22Rv1 (cell line): ENCODE measurements around the gene ETFBKMT.

Experiments used
- ZFX ChIP-seq: fragments of 450-650 bp; IDR thresholded peaks from 2 replicates; pipeline ENCODE4 v1.6.1; 2017; ENCODE audit warnings: antibody characterized with exemption, borderline replicate concordance
- TF ChIP-seq, protein P1 (sequence below): fragments of 450-650 bp; IDR thresholded peaks from 2 replicates; pipeline ENCODE4 v1.5.1; 2017; ENCODE audit warnings: mild to moderate bottlenecking

DNA sequence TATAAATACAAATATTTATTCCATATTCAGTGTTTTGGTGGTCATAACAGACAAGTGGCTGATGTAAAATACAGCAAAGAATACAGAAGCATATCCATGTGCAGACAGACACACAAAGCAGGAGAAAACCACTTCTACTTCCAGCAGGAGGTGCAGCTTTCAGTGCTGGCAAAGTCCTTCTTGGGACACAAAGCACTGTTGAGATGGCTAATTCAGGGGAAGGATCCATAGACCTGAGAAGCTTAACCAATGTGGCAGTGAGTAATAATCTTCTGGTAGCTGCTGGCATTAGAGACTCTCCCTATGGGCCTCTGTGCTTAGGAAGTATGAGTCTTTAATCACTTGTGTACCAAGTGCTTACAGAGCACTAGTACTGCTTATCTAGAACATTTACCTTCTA lies 42.6 kb downstream of the ETFBKMT start:
- TF ChIP-seq, protein P1, sequence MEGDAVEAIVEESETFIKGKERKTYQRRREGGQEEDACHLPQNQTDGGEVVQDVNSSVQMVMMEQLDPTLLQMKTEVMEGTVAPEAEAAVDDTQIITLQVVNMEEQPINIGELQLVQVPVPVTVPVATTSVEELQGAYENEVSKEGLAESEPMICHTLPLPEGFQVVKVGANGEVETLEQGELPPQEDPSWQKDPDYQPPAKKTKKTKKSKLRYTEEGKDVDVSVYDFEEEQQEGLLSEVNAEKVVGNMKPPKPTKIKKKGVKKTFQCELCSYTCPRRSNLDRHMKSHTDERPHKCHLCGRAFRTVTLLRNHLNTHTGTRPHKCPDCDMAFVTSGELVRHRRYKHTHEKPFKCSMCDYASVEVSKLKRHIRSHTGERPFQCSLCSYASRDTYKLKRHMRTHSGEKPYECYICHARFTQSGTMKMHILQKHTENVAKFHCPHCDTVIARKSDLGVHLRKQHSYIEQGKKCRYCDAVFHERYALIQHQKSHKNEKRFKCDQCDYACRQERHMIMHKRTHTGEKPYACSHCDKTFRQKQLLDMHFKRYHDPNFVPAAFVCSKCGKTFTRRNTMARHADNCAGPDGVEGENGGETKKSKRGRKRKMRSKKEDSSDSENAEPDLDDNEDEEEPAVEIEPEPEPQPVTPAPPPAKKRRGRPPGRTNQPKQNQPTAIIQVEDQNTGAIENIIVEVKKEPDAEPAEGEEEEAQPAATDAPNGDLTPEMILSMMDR = no peak
- no peak for TF ChIP-seq ZFX
